T-cell (primary cell): ENCODE measurements around the gene C8G. TPM values are rescaled to one million over a fixed set of nuclear protein-coding genes. Genes with fewer than 3 reads are reported as not detected.
A peak's percentile ranks its signal among the peaks of the same experiment; 100 is the strongest.

Experiments used
- ATAC-seq, 4 experiments: fragments of 200-7000 bp in 3 of 4; fragments of 150-1000 bp in 1 of 4; cut with Tn5 transposase; replicated peaks in 1 of 4; 1 replicate in 3 of 4; 2 replicates in 1 of 4; pipeline ENCODE4 v1.10.0; 2021; ENCODE audit warnings: moderate library complexity in 3 of 4, mild to moderate bottlenecking in 2 of 4, moderate number of reproducible peaks in 1 of 4
- CTCF ChIA-PET, 2 donors: fragments of 300-600 bp; sonication (Branson Sonifier 250); formaldehyde crosslinking; loops; one replicate each; lab custom pipeline; 2022; ENCODE audit warnings: antibody characterized with exemption in 2 of 2; lab: Charles Lee
- POLR2A ChIA-PET, 2 donors: fragments of 300-600 bp; sonication (Branson Sonifier 250); formaldehyde crosslinking; loops; one replicate each; lab custom pipeline; 2022; ENCODE audit warnings: antibody characterized with exemption in 2 of 2; lab: Charles Lee
- DNase-seq, 35 experiments: peaks; one replicate each; pipeline versions ENCODE4 v3.0.0 to v3.0.0-alpha.2; 2013 to 2023
- H3K27ac ChIP-seq: one replicate; pipeline ENCODE4 v1.5.1; 2013; ENCODE audit warnings: low read length
- H3K27me3 ChIP-seq, 2 experiments: replicated peaks in 1 of 2; 1 replicate in 1 of 2; 2 replicates in 1 of 2; pipeline versions ENCODE4 v1.6.1 to v1.7.0; 2013; ENCODE audit warnings: low read length in 1 of 2, mixed read lengths in 1 of 2; ENCODE audit not compliant: control insufficient read depth in 2 of 2, insufficient read depth in 2 of 2; ENCODE audit errors: extremely low read depth in 1 of 2
- H3K36me3 ChIP-seq, 2 donors: 1 replicate in 1 of 2; 2 replicates in 1 of 2; pipeline versions ENCODE4 v1.6.1 to v1.7.0; 2013; ENCODE audit warnings: low read length in 1 of 2; ENCODE audit not compliant: control insufficient read depth in 2 of 2, insufficient read depth in 1 of 2; ENCODE audit errors: extremely low read depth in 1 of 2
- H3K4me1 ChIP-seq, 2 experiments: 1 replicate in 1 of 2; 2 replicates in 1 of 2; pipeline versions ENCODE4 v1.6.1 to v1.7.0; 2013; ENCODE audit warnings: low read length in 2 of 2, mixed read lengths in 1 of 2; ENCODE audit not compliant: insufficient read depth in 2 of 2, control insufficient read depth in 1 of 2; ENCODE audit errors: extremely low read depth in 1 of 2
- H3K4me3 ChIP-seq, 2 donors: 1 replicate in 1 of 2; 2 replicates in 1 of 2; pipeline versions ENCODE4 v1.5.1 to v1.7.0; 2013; ENCODE audit warnings: mild to moderate bottlenecking in 2 of 2, low read length in 1 of 2, moderate library complexity in 1 of 2; ENCODE audit not compliant: control insufficient read depth in 1 of 2; ENCODE audit errors: extremely low read depth in 1 of 2
- H3K9me3 ChIP-seq: 2 replicates; pipeline ENCODE4 v1.7.0; 2013
- H3K27ac Mint-ChIP-seq, 2 donors: one replicate each; pipeline ENCODE4 v1.8.0; 2020 to 2021; ENCODE audit warnings: mild to moderate bottlenecking in 2 of 2, mixed read lengths in 2 of 2
- H3K27me3 Mint-ChIP-seq, 2 donors: one replicate each; pipeline ENCODE4 v1.8.0; 2021 to 2022; ENCODE audit warnings: mixed read lengths in 2 of 2
- H3K36me3 Mint-ChIP-seq: one replicate; pipeline ENCODE4 v1.8.0; 2021; ENCODE audit warnings: mixed read lengths
- H3K4me1 Mint-ChIP-seq, 3 donors: one replicate each; pipeline ENCODE4 v1.8.0; 2020 to 2022; ENCODE audit warnings: mixed read lengths in 3 of 3, mild to moderate bottlenecking in 1 of 3
- H3K4me3 Mint-ChIP-seq, 3 donors: one replicate each; pipeline ENCODE4 v1.8.0; 2020 to 2022; ENCODE audit warnings: mild to moderate bottlenecking in 3 of 3, mixed read lengths in 3 of 3, moderate library complexity in 3 of 3
- H3K9me3 Mint-ChIP-seq, 3 donors: one replicate each; pipeline ENCODE4 v1.8.0; 2020 to 2022; ENCODE audit warnings: mixed read lengths in 3 of 3
- WGBS: methylation state at CpG from one replicate; pipeline ENCODE4 v1.1.5; 2013; ENCODE audit warnings: missing lambda C conversion rate; ENCODE audit not compliant: insufficient coverage; 5-methylcytosine and 5-hydroxymethylcytosine counted together
- total RNA-seq, 35 experiments: library from RNA in 6 of 35; stranded (reverse) in 6 of 35; fragments of 120-200 nt in 1 of 35; gene quantifications; one replicate each; pipeline versions ENCODE4 v1.2.1 to v1.2.4 and lab custom pipeline; 2013 to 2026

Gene C8G
- total RNA-seq (1 to 10 TPM; 1.7 to 3.8 (median 3.2) TPM), total RNA-seq (lab: John Stamatoyannopoulos, UW) (0.17 to 1.1 (median 0.55) reads per million in 29 experiments)
- total RNA-seq (2013) = 2.2 TPM

DNA sequence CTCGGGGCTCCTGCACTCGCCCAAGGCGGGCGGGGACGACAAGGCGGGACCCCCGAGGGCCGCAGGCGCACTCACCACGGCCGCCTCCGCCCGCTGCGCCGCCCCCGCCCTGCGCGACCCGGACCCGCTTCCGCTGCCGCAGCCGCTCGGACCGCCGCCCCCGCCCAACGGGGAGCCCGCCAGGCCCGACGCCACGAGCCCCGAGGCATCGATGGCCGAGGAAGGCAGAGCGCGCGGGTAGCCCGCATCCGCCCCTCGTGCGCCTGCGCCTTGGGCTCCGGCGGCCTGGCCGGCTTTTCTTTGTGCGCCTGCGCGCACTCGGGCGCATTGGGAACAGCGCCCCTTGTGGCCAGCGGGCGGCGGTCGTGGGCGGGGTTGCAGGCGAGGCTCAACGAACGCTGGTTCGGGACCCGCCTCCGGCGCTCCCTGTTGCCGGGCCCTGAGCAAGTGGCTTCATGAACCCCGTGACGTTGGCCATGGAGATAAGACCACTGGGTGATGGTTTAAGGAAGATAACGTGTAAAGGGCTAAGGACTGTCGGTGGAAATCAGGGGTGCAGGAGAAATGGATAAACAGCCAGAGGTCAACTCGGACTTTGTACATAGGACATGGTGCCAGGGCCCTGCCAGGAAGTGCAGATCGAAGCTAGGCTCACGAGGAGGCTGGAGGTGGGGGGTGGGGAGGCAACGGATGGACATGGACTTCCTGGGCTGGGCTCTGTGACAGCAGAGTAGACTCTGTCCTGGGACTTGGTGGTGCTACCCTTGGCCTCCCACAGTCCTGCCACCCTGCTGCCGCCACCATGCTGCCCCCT is at the start of gene C8G, which contains the start of gene FBXW5:
Gene C8G (plus strand): TSS at position 725 of the 814 bp plus-strand sequence. CDS start 78 bp downstream, at position 803.
Gene FBXW5 (minus strand): TSS at position 220 of the 814 bp plus-strand sequence. CDS start 655 bp downstream, outside the sequence.
- POLR2A ChIA-PET = no interaction called here
- H3K9me3 Mint-ChIP-seq = no peaks in the 10 kb centered on the region
- ATAC-seq (peak; percentile 81 to 88 (median 86)), DNase-seq (peak; percentile 84 to 97 (median 91))
- peaks cover 22 to 31% of the 10 kb centered on the region in 2 donors for H3K36me3 ChIP-seq
- no peaks in the 10 kb centered on the region for H3K27me3 Mint-ChIP-seq
- CTCF ChIA-PET = no interaction called here
- H3K4me3 ChIP-seq = peak within 1 kb of the TSS; percentile 74 to 80
- peaks cover 12% of the 10 kb centered on the region for H3K36me3 Mint-ChIP-seq
- WGBS = 3% methylated on average over 72 of the region's 74 CpGs
- H3K4me1 Mint-ChIP-seq = peaks cover 6 to 26% (median 10%) of the 10 kb centered on the region in 3 donors
- H3K4me1 ChIP-seq = peaks cover 4 to 65% of the 10 kb centered on the region in 2 experiments
- no peaks in the 10 kb centered on the region for H3K27me3 ChIP-seq
- H3K9me3 ChIP-seq = no peaks in the 10 kb centered on the region
- H3K27ac ChIP-seq = peak within 1 kb of the TSS; percentile 58
- H3K4me3 Mint-ChIP-seq = peak within 1 kb of the TSS; percentile 73 to 83 (median 76)
- peak within 1 kb of the TSS; percentile 79 to 89 for H3K27ac Mint-ChIP-seq

GRCh38 chr9:136896027-136896426 is 49.0 kb upstream of the C8G start:
- Mint-ChIP-seq H3K27ac (no peak overlapping the region), H3K4me1 (peaks cover 17 to 33% (median 25%) of the 10 kb centered on the region in 3 donors), H3K27me3 (no peaks in the 10 kb centered on the region), H3K36me3 (peaks cover 18% of the 10 kb centered on the region), H3K9me3 (no peaks in the 10 kb centered on the region), H3K4me3 (no peak overlapping the region)
- WGBS = 86% methylated on average over 10 of the region's 11 CpGs
- Histone ChIP-seq H3K4me3 (no peak overlapping the region), H3K27me3 (no peaks in the 10 kb centered on the region), H3K36me3 (peaks cover 0 to 45% of the 10 kb centered on the region in 2 donors), H3K9me3 (no peaks in the 10 kb centered on the region), H3K27ac (no peak overlapping the region), H3K4me1 (peaks cover 0 to 23% of the 10 kb centered on the region in 2 experiments)
- POLR2A ChIA-PET = interaction anchor here in 1 of 2 donors (0.5 kb wide), 1 partner anchor 213 kb away, joined by 3 read pairs; no protein-coding TSS in a partner anchor
- DNase-seq = no peak
- CTCF ChIA-PET = no interaction called here
- no peak for ATAC-seq

DNA sequence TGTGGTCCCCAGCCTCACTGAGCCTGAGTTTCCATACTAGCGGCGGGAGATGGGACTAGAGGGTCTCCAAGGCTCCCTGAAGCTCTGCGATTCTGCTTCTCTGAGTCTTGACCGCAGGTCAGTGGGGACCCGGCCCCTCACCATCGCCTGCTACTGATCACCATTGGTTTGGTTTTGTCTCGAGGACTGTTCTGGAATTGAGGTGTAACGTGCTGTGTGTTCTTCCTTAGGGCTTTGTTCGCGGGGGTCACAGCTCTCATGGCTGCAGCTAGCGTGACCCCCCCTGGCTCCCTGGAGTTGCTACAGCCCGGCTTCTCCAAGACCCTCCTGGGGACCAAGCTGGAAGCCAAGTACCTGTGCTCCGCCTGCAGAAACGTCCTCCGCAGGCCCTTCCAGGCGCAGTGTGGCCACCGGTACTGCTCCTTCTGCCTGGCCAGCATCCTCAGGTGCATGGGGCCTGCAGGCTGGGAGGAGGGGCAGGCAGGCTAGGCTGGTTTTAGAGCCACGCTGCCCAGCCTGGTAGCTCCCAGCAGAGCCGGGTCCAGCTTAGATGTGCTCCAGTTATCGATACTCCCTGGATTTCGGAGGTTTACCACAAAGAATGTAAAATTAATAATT is 46.5 kb upstream of the C8G start:
- peak overlapping the region in 1 of 2 donors; percentile 49 for H3K27ac Mint-ChIP-seq
- CTCF ChIA-PET = no interaction called here
- no peak overlapping the region for H3K4me3 ChIP-seq
- H3K27me3 Mint-ChIP-seq = no peaks in the 10 kb centered on the region
- H3K36me3 Mint-ChIP-seq = peaks cover 18% of the 10 kb centered on the region
- H3K27me3 ChIP-seq = no peaks in the 10 kb centered on the region
- ATAC-seq = no peak
- POLR2A ChIA-PET = no interaction called here
- no peak for DNase-seq
- no peaks in the 10 kb centered on the region for H3K9me3 Mint-ChIP-seq
- no peaks in the 10 kb centered on the region for H3K9me3 ChIP-seq
- 98% methylated on average over 18 of the region's 21 CpGs for WGBS
- peaks cover 18 to 46% of the 10 kb centered on the region in 2 experiments for H3K4me1 ChIP-seq
- peaks cover 40 to 49% (median 44%) of the 10 kb centered on the region in 3 donors for H3K4me1 Mint-ChIP-seq
- peaks cover 0 to 39% of the 10 kb centered on the region in 2 donors for H3K36me3 ChIP-seq
- no peak overlapping the region for H3K4me3 Mint-ChIP-seq
- no peak overlapping the region for H3K27ac ChIP-seq

GRCh38 chr9:136899196-136899595 is 45.8 kb upstream of the C8G start:
- Histone ChIP-seq H3K9me3 (no peaks in the 10 kb centered on the region), H3K27ac (no peak overlapping the region), H3K36me3 (peaks cover 0 to 38% of the 10 kb centered on the region in 2 donors), H3K27me3 (no peaks in the 10 kb centered on the region), H3K4me1 (peaks cover 18 to 52% of the 10 kb centered on the region in 2 experiments), H3K4me3 (no peak overlapping the region)
- Mint-ChIP-seq H3K4me3 (no peak overlapping the region), H3K36me3 (peaks cover 17% of the 10 kb centered on the region), H3K27ac (peak overlapping the region; percentile 66 to 69), H3K9me3 (no peaks in the 10 kb centered on the region), H3K4me1 (peaks cover 41 to 51% (median 46%) of the 10 kb centered on the region in 3 donors), H3K27me3 (no peaks in the 10 kb centered on the region)
- ChIA-PET POLR2A (no interaction called here), CTCF (no interaction called here)
- ATAC-seq (no peak), DNase-seq (no peak)
- WGBS = over 99% methylated on average over 8 of the region's 9 CpGs

DNA sequence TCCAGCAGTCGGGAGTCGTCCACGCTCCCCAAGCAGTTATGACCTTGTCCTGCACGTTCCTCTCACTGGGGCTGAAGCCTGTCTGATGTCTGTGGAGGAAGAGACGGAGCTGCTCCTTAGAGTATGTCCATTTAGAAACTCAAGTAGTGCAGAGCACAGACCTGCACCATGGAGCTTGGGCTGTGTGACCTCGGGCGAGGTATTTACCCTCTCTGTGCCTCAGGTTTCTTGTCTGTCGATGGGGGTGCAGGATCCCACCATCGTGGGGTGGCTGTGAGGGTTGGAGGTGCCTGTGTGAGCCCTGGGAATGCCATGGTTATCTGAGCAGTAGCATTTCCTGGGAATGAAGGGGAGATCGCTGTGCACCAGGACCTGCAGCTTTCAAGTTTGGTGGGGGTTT is 44.5 kb upstream of the C8G start:
- DNase-seq (no peak), ATAC-seq (no peak)
- Mint-ChIP-seq H3K36me3 (peaks cover 14% of the 10 kb centered on the region), H3K4me3 (no peak overlapping the region), H3K9me3 (no peaks in the 10 kb centered on the region), H3K27ac (peak overlapping the region; percentile 47 to 97), H3K4me1 (peaks cover 35 to 48% (median 39%) of the 10 kb centered on the region in 3 donors), H3K27me3 (no peaks in the 10 kb centered on the region)
- H3K4me3 ChIP-seq = no peak overlapping the region
- peaks cover 0 to 31% of the 10 kb centered on the region in 2 donors for H3K36me3 ChIP-seq
- H3K4me1 ChIP-seq = peaks cover 18 to 56% of the 10 kb centered on the region in 2 experiments
- ChIA-PET POLR2A (no interaction called here), CTCF (interaction anchor here in 1 of 2 donors (0.6 kb wide), 1 partner anchor 25 kb away, joined by 5 read pairs; no protein-coding TSS in a partner anchor)
- WGBS = 88% methylated on average over 10 of the region's 10 CpGs
- H3K9me3 ChIP-seq = no peaks in the 10 kb centered on the region
- H3K27ac ChIP-seq = peak overlapping the region; percentile 95
- H3K27me3 ChIP-seq = no peaks in the 10 kb centered on the region

GRCh38 chr9:136900988-136901515 is 44.0 kb upstream of the C8G start:
- Mint-ChIP-seq H3K9me3 (no peaks in the 10 kb centered on the region), H3K4me1 (peaks cover 35 to 48% (median 39%) of the 10 kb centered on the region in 3 donors), H3K36me3 (peaks cover 14% of the 10 kb centered on the region), H3K27ac (peak overlapping the region; percentile 97 to 98), H3K4me3 (peak overlapping the region; percentile 61 to 75 (median 68)), H3K27me3 (no peaks in the 10 kb centered on the region)
- H3K27me3 ChIP-seq = no peaks in the 10 kb centered on the region
- H3K4me3 ChIP-seq = no peak overlapping the region
- DNase-seq = no peak
- no peak for ATAC-seq
- WGBS = 72% methylated on average over 13 of the region's 13 CpGs
- peaks cover 18 to 53% of the 10 kb centered on the region in 2 experiments for H3K4me1 ChIP-seq
- peak overlapping the region; percentile 95 for H3K27ac ChIP-seq
- ChIA-PET POLR2A (no interaction called here), CTCF (interaction anchor here (0.5 to 1.1 kb wide), 4 partner anchors 25 to 212 kb away, joined by 3 to 5 read pairs (median 4); partner anchors contain the start of gene AJM1 (in 1 of the 2))
- H3K36me3 ChIP-seq = peaks cover 0 to 30% of the 10 kb centered on the region in 2 donors
- H3K9me3 ChIP-seq = no peaks in the 10 kb centered on the region
